ENCODE results near the gene CDH13.

CDH13 gene

GRCh38 chr16:82793528-82794245 is 166.9 kb downstream of the CDH13 start:
- DNase-seq = peak in 1 of 2 donors; percentile 33

- DNase-seq = no peak
Observed at GRCh38 chr16:82796047-82796446, 169.3 kb downstream of the CDH13 start.

GRCh38 chr16:82801361-82801760 is 174.6 kb downstream of the CDH13 start:
- DNase-seq = no peak

GRCh38 chr16:82805866-82806265 is 179.1 kb downstream of the CDH13 start:
- DNase-seq = no peak

GRCh38 chr16:82807311-82807710 is 180.5 kb downstream of the CDH13 start:
- DNase-seq = no peak

- DNase-seq = no peak
Observed at GRCh38 chr16:82808036-82808435, 181.3 kb downstream of the CDH13 start.

GRCh38 chr16:82810077-82810476 is 183.3 kb downstream of the CDH13 start:
- DNase-seq = no peak

GRCh38 chr16:82814059-82814458 is 187.3 kb downstream of the CDH13 start:
- no peak for DNase-seq

GRCh38 chr16:82819286-82819685 is 192.5 kb downstream of the CDH13 start:
- DNase-seq = no peak

GRCh38 chr16:82820855-82821254 is 194.1 kb downstream of the CDH13 start:
- no peak for DNase-seq

- no peak for DNase-seq
Observed at GRCh38 chr16:82824408-82824807, 197.6 kb downstream of the CDH13 start.

GRCh38 chr16:82829301-82829700 is 202.5 kb downstream of the CDH13 start:
- DNase-seq = no peak

GRCh38 chr16:82830944-82831343 is 204.2 kb downstream of the CDH13 start:
- DNase-seq = no peak

GRCh38 chr16:82832821-82833220 is 206.1 kb downstream of the CDH13 start:
- DNase-seq = no peak

GRCh38 chr16:82833378-82833993 is 206.7 kb downstream of the CDH13 start:
- DNase-seq = no peak

GRCh38 chr16:82834151-82834815 is 207.5 kb downstream of the CDH13 start:
- no peak for DNase-seq

- DNase-seq = no peak
Observed at GRCh38 chr16:82835487-82836155, 208.9 kb downstream of the CDH13 start.

- DNase-seq = no peak
Observed at GRCh38 chr16:82841108-82841507, 214.3 kb downstream of the CDH13 start.

- no peak for DNase-seq
Observed at GRCh38 chr16:82843606-82844271, 217.0 kb downstream of the CDH13 start.

GRCh38 chr16:82845116-82845515 is 218.3 kb downstream of the CDH13 start:
- DNase-seq = no peak

GRCh38 chr16:82846806-82847205 is 220.0 kb downstream of the CDH13 start:
- no peak for DNase-seq

GRCh38 chr16:82848013-82848412 is 221.2 kb downstream of the CDH13 start:
- no peak for DNase-seq

All from inflammatory macrophage (primary cell).